WTC11 (cell line): ENCODE data around the gene GRM8. TPM values are rescaled to one million over a fixed set of nuclear protein-coding genes. Genes with fewer than 3 reads are reported as not detected.
"Not testable (repeated sequence)": the region's sequence is repeated elsewhere in the genome, so short reads cannot be mapped to it uniquely, and the experiment has no call there.

Source experiments
- ATAC-seq: fragments of 200-7000 bp; cut with Tn5 transposase; 2 replicates; pipeline ENCODE4 v1.10.0; 2021; ENCODE audit warnings: mild to moderate bottlenecking, moderate library complexity
- CTCF ChIA-PET: fragments of 300-600 bp; sonication (Branson Sonifier 250); formaldehyde crosslinking; loops from one replicate; lab custom pipeline; 2021; ENCODE audit warnings: antibody characterized with exemption; lab: Charles Lee
- POLR2A ChIA-PET: fragments of 350-600 bp; sonication (Branson Sonifier 250); formaldehyde crosslinking; loops from one replicate; lab custom pipeline; 2021; ENCODE audit warnings: antibody characterized with exemption; lab: Charles Lee
- DNase-seq: peaks from one replicate; pipeline ENCODE4 v3.0.0; 2021; ENCODE audit warnings: low spot score
- H3K27ac Mint-ChIP-seq: 2 replicates; pipeline ENCODE4 v1.8.0; 2021; ENCODE audit warnings: mixed read lengths
- H3K27me3 Mint-ChIP-seq: 2 replicates; pipeline ENCODE4 v1.8.0; 2021; ENCODE audit warnings: low read depth, mild to moderate bottlenecking, moderate library complexity, mixed read lengths
- H3K36me3 Mint-ChIP-seq: 2 replicates; pipeline ENCODE4 v1.8.0; 2021; ENCODE audit warnings: mixed read lengths
- H3K4me1 Mint-ChIP-seq: 2 replicates; pipeline ENCODE4 v1.8.0; 2022; ENCODE audit warnings: mixed read lengths
- H3K4me3 Mint-ChIP-seq: 2 replicates; pipeline ENCODE4 v1.8.0; 2021; ENCODE audit warnings: mild to moderate bottlenecking, moderate library complexity, mixed read lengths
- H3K9me3 Mint-ChIP-seq: 2 replicates; pipeline ENCODE4 v1.8.0; 2021; ENCODE audit warnings: mixed read lengths
- ESRRA ChIP-seq: sonication (generic); formaldehyde crosslinking; IDR thresholded peaks from 2 replicates; pipeline ENCODE4 v1.8.1; 2022; ENCODE audit warnings: mild to moderate bottlenecking, missing genetic modification reagents, borderline replicate concordance
- FOXK1 ChIP-seq: sonication (generic); formaldehyde crosslinking; IDR thresholded peaks from 2 replicates; pipeline ENCODE4 v1.8.0; 2022; ENCODE audit warnings: mild to moderate bottlenecking, moderate library complexity, missing genetic modification reagents
- NR1H2 ChIP-seq: sonication (generic); formaldehyde crosslinking; IDR thresholded peaks from 2 replicates; pipeline ENCODE4 v1.9.0; 2021; ENCODE audit warnings: mild to moderate bottlenecking, moderate library complexity, missing genetic modification reagents
- OVOL2 ChIP-seq: fragments of 250-450 bp; sonication (Bioruptor Pico); IDR thresholded peaks from 2 replicates; pipeline ENCODE4 v1.9.0; 2021; ENCODE audit warnings: mild to moderate bottlenecking, borderline replicate concordance
- SP1 ChIP-seq: sonication (generic); formaldehyde crosslinking; conservative IDR thresholded peaks from 2 replicates; pipeline ENCODE4 v1.8.1; 2022; ENCODE audit warnings: missing genetic modification reagents
- TEAD4 ChIP-seq: sonication (generic); formaldehyde crosslinking; IDR thresholded peaks from 2 replicates; pipeline ENCODE4 v1.8.0; 2022; ENCODE audit warnings: mild to moderate bottlenecking, missing genetic modification reagents
- ZNF671 ChIP-seq: fragments of 250-450 bp; sonication (Bioruptor Pico); IDR thresholded peaks from 2 replicates; pipeline ENCODE4 v1.8.0; 2021; ENCODE audit warnings: mild to moderate bottlenecking
- total RNA-seq: library from RNA; stranded (reverse); gene quantifications from 3 replicates; pipeline ENCODE4 v1.2.3, GENCODE V29; 2021
- TF ChIP-seq, protein P1 (sequence below): sonication (generic); formaldehyde crosslinking; IDR thresholded peaks from 2 replicates; pipeline ENCODE4 v1.8.1; 2022; ENCODE audit warnings: mild to moderate bottlenecking, missing genetic modification reagents, moderate library complexity, borderline replicate concordance
- TF ChIP-seq, protein P2 (sequence below): sonication (generic); formaldehyde crosslinking; IDR thresholded peaks from 2 replicates; pipeline ENCODE4 v1.8.0; 2023; ENCODE audit warnings: missing genetic modification reagents
- TF ChIP-seq, protein P3 (sequence below): sonication (generic); formaldehyde crosslinking; IDR thresholded peaks from 2 replicates; pipeline ENCODE4 v1.8.1; 2023; ENCODE audit warnings: mild to moderate bottlenecking, missing genetic modification reagents
- TF ChIP-seq, protein P4 (sequence below): fragments of 250-450 bp; sonication (Bioruptor Pico); IDR thresholded peaks from 2 replicates; pipeline ENCODE4 v2.1.2; 2022; ENCODE audit warnings: mild to moderate bottlenecking, moderate library complexity
- TF ChIP-seq, protein P5 (sequence below): fragments of 250-450 bp; sonication (Bioruptor Pico); IDR thresholded peaks from 2 replicates; pipeline ENCODE4 v1.9.0; 2021; ENCODE audit warnings: mild to moderate bottlenecking, borderline replicate concordance
- TF ChIP-seq, protein P6 (sequence below): sonication (generic); formaldehyde crosslinking; IDR thresholded peaks from 2 replicates; pipeline ENCODE4 v1.8.0; 2022; ENCODE audit warnings: mild to moderate bottlenecking, missing genetic modification reagents

Gene GRM8
- total RNA-seq, 1 experiment from 2014 or later, result 2.3 TPM

DNA sequence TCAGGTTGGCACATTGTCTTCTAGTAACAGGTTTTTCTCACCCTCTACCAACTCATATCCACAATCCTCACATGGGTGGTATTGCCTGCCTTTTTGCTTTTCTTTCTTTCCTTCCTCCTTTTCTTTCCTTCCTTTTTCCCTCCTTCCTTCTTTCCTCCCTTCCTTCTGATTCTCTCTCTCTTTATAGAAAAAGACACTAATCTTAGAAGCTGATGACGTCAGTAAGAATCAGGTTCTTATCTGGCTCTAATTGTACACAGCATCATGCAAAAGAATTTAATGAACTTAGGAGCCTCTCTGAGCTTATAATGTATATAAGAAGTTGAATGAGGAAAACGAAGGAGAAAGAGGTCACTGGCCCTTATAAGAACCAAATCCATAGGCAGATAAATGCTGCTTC lies 328.3 kb downstream of the GRM8 start:
- H3K27ac Mint-ChIP-seq, result no peak overlapping the region

DNA sequence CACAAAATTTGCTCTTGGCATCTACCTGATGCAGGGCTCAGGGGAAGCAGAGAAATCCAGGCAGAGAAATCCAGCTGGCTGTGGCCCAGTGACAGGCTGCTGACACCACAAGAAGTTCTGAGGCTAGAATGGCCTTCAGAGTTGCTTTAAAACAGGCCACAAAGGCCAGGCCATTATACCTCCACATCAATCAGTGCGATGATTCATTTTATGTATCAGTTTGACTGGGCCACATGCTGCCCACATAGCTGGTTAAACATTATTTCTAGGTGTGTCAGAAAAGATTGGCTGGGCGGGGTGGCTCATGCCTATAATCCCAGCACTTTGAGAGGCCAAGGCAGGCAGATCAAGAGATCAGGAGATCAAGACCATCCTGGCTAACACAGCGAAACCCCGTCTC lies 341.1 kb downstream of the GRM8 start:
- CTCF ChIA-PET, result not testable (repeated sequence)

More for the DNA sequence above, 328.3 kb downstream of the GRM8 start:
- POLR2A ChIA-PET, result interaction anchor here (1.5 kb wide), 1 partner anchor 56 kb away, joined by 4 read pairs; no protein-coding TSS in a partner anchor
- TF ChIP-seq, protein P1, sequence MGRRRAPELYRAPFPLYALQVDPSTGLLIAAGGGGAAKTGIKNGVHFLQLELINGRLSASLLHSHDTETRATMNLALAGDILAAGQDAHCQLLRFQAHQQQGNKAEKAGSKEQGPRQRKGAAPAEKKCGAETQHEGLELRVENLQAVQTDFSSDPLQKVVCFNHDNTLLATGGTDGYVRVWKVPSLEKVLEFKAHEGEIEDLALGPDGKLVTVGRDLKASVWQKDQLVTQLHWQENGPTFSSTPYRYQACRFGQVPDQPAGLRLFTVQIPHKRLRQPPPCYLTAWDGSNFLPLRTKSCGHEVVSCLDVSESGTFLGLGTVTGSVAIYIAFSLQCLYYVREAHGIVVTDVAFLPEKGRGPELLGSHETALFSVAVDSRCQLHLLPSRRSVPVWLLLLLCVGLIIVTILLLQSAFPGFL (CRISPR knock-in tag), result no peak
- TF ChIP-seq TEAD4 (CRISPR knock-in tag), result no peak
- TF ChIP-seq, protein P2, sequence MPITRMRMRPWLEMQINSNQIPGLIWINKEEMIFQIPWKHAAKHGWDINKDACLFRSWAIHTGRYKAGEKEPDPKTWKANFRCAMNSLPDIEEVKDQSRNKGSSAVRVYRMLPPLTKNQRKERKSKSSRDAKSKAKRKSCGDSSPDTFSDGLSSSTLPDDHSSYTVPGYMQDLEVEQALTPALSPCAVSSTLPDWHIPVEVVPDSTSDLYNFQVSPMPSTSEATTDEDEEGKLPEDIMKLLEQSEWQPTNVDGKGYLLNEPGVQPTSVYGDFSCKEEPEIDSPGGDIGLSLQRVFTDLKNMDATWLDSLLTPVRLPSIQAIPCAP, result no peak
- TF ChIP-seq, protein P3, sequence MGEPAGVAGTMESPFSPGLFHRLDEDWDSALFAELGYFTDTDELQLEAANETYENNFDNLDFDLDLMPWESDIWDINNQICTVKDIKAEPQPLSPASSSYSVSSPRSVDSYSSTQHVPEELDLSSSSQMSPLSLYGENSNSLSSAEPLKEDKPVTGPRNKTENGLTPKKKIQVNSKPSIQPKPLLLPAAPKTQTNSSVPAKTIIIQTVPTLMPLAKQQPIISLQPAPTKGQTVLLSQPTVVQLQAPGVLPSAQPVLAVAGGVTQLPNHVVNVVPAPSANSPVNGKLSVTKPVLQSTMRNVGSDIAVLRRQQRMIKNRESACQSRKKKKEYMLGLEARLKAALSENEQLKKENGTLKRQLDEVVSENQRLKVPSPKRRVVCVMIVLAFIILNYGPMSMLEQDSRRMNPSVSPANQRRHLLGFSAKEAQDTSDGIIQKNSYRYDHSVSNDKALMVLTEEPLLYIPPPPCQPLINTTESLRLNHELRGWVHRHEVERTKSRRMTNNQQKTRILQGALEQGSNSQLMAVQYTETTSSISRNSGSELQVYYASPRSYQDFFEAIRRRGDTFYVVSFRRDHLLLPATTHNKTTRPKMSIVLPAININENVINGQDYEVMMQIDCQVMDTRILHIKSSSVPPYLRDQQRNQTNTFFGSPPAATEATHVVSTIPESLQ (CRISPR knock-in tag), result no peak
- TF ChIP-seq NR1H2 (CRISPR knock-in tag), result no peak
- TF ChIP-seq, protein P4, sequence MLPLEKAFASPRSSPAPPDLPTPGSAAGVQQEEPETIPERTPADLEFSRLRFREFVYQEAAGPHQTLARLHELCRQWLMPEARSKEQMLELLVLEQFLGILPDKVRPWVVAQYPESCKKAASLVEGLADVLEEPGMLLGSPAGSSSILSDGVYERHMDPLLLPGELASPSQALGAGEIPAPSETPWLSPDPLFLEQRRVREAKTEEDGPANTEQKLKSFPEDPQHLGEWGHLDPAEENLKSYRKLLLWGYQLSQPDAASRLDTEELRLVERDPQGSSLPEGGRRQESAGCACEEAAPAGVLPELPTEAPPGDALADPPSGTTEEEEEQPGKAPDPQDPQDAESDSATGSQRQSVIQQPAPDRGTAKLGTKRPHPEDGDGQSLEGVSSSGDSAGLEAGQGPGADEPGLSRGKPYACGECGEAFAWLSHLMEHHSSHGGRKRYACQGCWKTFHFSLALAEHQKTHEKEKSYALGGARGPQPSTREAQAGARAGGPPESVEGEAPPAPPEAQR (CRISPR knock-in tag), result no peak
- no peak for TF ChIP-seq SP1 (CRISPR knock-in tag)
- TF ChIP-seq, protein P5, sequence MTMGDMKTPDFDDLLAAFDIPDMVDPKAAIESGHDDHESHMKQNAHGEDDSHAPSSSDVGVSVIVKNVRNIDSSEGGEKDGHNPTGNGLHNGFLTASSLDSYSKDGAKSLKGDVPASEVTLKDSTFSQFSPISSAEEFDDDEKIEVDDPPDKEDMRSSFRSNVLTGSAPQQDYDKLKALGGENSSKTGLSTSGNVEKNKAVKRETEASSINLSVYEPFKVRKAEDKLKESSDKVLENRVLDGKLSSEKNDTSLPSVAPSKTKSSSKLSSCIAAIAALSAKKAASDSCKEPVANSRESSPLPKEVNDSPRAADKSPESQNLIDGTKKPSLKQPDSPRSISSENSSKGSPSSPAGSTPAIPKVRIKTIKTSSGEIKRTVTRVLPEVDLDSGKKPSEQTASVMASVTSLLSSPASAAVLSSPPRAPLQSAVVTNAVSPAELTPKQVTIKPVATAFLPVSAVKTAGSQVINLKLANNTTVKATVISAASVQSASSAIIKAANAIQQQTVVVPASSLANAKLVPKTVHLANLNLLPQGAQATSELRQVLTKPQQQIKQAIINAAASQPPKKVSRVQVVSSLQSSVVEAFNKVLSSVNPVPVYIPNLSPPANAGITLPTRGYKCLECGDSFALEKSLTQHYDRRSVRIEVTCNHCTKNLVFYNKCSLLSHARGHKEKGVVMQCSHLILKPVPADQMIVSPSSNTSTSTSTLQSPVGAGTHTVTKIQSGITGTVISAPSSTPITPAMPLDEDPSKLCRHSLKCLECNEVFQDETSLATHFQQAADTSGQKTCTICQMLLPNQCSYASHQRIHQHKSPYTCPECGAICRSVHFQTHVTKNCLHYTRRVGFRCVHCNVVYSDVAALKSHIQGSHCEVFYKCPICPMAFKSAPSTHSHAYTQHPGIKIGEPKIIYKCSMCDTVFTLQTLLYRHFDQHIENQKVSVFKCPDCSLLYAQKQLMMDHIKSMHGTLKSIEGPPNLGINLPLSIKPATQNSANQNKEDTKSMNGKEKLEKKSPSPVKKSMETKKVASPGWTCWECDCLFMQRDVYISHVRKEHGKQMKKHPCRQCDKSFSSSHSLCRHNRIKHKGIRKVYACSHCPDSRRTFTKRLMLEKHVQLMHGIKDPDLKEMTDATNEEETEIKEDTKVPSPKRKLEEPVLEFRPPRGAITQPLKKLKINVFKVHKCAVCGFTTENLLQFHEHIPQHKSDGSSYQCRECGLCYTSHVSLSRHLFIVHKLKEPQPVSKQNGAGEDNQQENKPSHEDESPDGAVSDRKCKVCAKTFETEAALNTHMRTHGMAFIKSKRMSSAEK (CRISPR knock-in tag), result no peak
- no peak for TF ChIP-seq FOXK1 (CRISPR knock-in tag)
- no peak for TF ChIP-seq ZNF671
- TF ChIP-seq ESRRA (CRISPR knock-in tag), result no peak
- TF ChIP-seq OVOL2 (CRISPR knock-in tag), result no peak
- TF ChIP-seq, protein P6, sequence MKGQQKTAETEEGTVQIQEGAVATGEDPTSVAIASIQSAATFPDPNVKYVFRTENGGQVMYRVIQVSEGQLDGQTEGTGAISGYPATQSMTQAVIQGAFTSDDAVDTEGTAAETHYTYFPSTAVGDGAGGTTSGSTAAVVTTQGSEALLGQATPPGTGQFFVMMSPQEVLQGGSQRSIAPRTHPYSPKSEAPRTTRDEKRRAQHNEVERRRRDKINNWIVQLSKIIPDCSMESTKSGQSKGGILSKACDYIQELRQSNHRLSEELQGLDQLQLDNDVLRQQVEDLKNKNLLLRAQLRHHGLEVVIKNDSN, result no peak
- CTCF ChIA-PET, result no interaction called here
- no peak for DNase-seq
- peaks cover 11% of the 10 kb centered on the region for H3K27me3 Mint-ChIP-seq
- peaks cover 9% of the 10 kb centered on the region; the same call in 1 of the 2 replicates for H3K9me3 Mint-ChIP-seq
- no peak for ATAC-seq
- no peak overlapping the region for H3K4me3 Mint-ChIP-seq
- H3K4me1 Mint-ChIP-seq, result no peaks in the 10 kb centered on the region; the same call in 1 of the 2 replicates
- no peaks in the 10 kb centered on the region for H3K36me3 Mint-ChIP-seq

DNA sequence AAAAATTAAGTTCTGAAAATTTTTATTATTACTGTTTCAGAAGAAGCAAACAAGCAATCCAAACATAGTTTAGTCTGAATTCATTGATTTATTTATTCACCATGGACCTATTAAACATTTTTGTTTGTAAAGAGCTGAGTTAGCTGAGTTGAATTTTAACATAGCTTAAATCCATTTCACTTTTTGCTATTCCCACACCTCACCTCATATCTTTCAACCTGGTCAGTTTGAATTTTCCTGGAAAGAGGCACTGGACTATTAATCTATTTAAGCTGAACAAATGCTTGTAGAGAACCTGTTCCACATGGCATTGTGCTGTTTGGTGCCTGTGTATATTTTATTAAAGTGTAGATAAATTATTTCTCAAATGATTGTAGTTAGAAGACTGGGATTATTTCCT lies 344.2 kb downstream of the GRM8 start:
- H3K27ac Mint-ChIP-seq, H3K9me3 Mint-ChIP-seq, H3K4me3 Mint-ChIP-seq, H3K27me3 Mint-ChIP-seq, CTCF ChIA-PET, DNase-seq, POLR2A ChIA-PET, ATAC-seq, H3K4me1 Mint-ChIP-seq, H3K36me3 Mint-ChIP-seq: not testable (repeated sequence)

More for the DNA sequence above, 341.1 kb downstream of the GRM8 start:
- DNase-seq, H3K36me3 Mint-ChIP-seq, POLR2A ChIA-PET, H3K27ac Mint-ChIP-seq, H3K9me3 Mint-ChIP-seq, H3K4me3 Mint-ChIP-seq, H3K27me3 Mint-ChIP-seq, H3K4me1 Mint-ChIP-seq, ATAC-seq: not testable (repeated sequence)

DNA sequence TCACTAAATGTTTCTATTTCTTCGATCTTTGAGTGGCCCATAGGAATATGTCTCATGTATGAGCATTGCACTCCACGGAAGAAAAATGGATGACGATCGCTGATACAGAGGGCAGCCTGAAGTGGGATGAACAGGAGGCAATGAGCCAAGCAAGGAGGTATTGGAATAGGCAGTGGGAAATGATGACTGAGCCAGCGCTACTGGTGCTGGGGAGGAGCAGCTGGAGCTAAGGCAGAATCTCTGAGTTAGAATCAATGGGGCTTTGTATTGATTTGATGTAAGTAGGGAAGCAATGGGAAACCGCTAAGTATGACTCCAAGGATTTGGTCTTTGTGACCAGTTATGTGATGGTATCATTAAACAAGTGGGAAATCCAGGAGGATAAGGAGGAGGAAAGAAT lies 345.1 kb downstream of the GRM8 start:
- H3K27me3 Mint-ChIP-seq, H3K9me3 Mint-ChIP-seq, H3K27ac Mint-ChIP-seq, H3K36me3 Mint-ChIP-seq, DNase-seq, POLR2A ChIA-PET, H3K4me1 Mint-ChIP-seq, CTCF ChIA-PET, H3K4me3 Mint-ChIP-seq: not testable (repeated sequence)
- peak; percentile 60 for ATAC-seq

DNA sequence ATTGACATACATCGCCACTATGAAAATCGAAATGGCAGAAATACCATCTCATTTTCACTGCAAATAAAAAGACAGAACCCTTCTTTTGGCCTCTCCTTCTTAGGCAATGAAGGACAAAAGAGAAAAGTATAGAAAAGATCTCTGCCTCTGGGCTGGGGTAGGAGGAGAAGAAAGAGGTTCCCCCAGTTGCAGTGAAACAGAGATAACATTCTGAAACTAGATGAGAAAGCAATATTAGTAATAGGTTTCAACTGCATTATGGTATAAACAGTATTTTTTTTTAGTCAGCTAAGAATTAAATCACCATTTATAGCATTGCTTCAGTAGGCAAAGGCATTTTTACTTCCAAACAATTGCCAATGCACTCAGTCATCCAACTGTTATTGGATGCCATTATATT lies 347.5 kb downstream of the GRM8 start:
- POLR2A ChIA-PET, DNase-seq, CTCF ChIA-PET, H3K4me3 Mint-ChIP-seq, H3K27me3 Mint-ChIP-seq, ATAC-seq, H3K4me1 Mint-ChIP-seq, H3K9me3 Mint-ChIP-seq, H3K36me3 Mint-ChIP-seq, H3K27ac Mint-ChIP-seq: not testable (repeated sequence)
